Measurements from ENCODE around the gene SLC25A30.
"Not testable (repeated sequence)": the region's sequence is repeated elsewhere in the genome, so short reads cannot be mapped to it uniquely, and the experiment has no call there.

The SLC25A30 gene

DNA sequence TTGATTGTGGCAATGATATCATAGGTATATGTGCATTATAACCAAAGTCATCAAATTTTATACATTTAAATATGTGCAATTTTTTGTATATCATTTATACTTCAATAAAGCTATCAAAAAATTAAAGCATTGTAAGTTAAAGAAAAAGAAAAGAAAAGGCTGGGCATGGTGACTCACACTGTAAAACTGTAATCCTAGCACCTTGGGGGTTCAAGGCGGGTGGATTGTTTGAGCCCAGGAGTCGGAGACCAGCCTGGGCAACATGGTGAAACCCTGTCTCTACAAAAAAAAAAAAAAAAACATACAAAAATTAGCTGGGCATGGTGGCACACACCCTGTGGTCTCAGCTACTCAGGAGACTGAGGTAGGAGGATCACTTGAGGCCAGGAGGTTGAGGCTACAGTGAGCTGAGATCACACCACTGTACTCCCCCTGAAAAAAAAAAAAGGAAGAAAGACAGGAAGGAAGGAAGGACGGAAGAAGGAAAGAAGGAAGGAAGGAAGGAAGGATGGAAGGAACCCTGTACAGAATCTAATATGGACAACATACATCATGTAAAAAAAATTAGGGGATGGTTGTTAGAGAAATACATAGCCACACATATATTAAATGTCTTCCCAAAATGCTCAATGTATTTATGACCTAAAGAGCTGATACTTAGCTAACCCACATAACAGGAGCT, 21.7 kb upstream of the SLC25A30 start:
- H3K9me3 Mint-ChIP-seq: no peaks in the 10 kb centered on the region
- peaks cover 18% of the 10 kb centered on the region for H3K4me1 Mint-ChIP-seq (ENCODE audit: low read depth)
- H3K4me3 Mint-ChIP-seq: no peak overlapping the region
- no peak overlapping the region for H3K27ac Mint-ChIP-seq
- no peak for DNase-seq (ENCODE audit: low spot score)
- peaks cover 4% of the 10 kb centered on the region for H3K27me3 Mint-ChIP-seq (ENCODE audit: low read depth)
- H3K36me3 Mint-ChIP-seq (ENCODE audit: low read depth): no peaks in the 10 kb centered on the region

- peaks cover 4% of the 10 kb centered on the region for H3K27me3 Mint-ChIP-seq (ENCODE audit: low read depth)
- H3K4me3 Mint-ChIP-seq: no peak overlapping the region
- peaks cover 18% of the 10 kb centered on the region for H3K4me1 Mint-ChIP-seq (ENCODE audit: low read depth)
- DNase-seq (ENCODE audit: low spot score): no peak
- H3K36me3 Mint-ChIP-seq (ENCODE audit: low read depth): no peaks in the 10 kb centered on the region
- no peak overlapping the region for H3K27ac Mint-ChIP-seq
- no peaks in the 10 kb centered on the region for H3K9me3 Mint-ChIP-seq
These were observed 20.8 kb upstream of the SLC25A30 start for GRCh38 chr13:45439008-45439407.

- no peak overlapping the region for H3K27ac Mint-ChIP-seq
- DNase-seq (ENCODE audit: low spot score): no peak
- H3K4me3 Mint-ChIP-seq: no peak overlapping the region
- H3K27me3 Mint-ChIP-seq (ENCODE audit: low read depth): no peaks in the 10 kb centered on the region
- no peaks in the 10 kb centered on the region for H3K36me3 Mint-ChIP-seq (ENCODE audit: low read depth)
- H3K9me3 Mint-ChIP-seq: no peaks in the 10 kb centered on the region
- peaks cover 16% of the 10 kb centered on the region for H3K4me1 Mint-ChIP-seq (ENCODE audit: low read depth)
These were observed 19.8 kb upstream of the SLC25A30 start for GRCh38 chr13:45437947-45438346.

- no peaks in the 10 kb centered on the region for H3K27me3 Mint-ChIP-seq (ENCODE audit: low read depth)
These were observed 18.8 kb upstream of the SLC25A30 start for GRCh38 chr13:45436953-45437352.

GRCh38 chr13:45436332-45436731, 18.2 kb upstream of the SLC25A30 start:
- Mint-ChIP-seq H3K9me3 (no peaks in the 10 kb centered on the region), H3K36me3 (ENCODE audit: low read depth) (no peaks in the 10 kb centered on the region), H3K27ac (no peak overlapping the region), H3K27me3 (ENCODE audit: low read depth) (no peaks in the 10 kb centered on the region), H3K4me3 (no peak overlapping the region), H3K4me1 (ENCODE audit: low read depth) (peaks cover 8% of the 10 kb centered on the region)
- no peak for DNase-seq (ENCODE audit: low spot score)

More at GRCh38 chr13:45436953-45437352, 18.8 kb upstream of the SLC25A30 start:
- Mint-ChIP-seq H3K36me3 (ENCODE audit: low read depth) (no peaks in the 10 kb centered on the region), H3K4me1 (ENCODE audit: low read depth) (peaks cover 14% of the 10 kb centered on the region), H3K9me3 (no peaks in the 10 kb centered on the region), H3K27ac (no peak overlapping the region), H3K4me3 (no peak overlapping the region)
- no peak for DNase-seq (ENCODE audit: low spot score)

DNA sequence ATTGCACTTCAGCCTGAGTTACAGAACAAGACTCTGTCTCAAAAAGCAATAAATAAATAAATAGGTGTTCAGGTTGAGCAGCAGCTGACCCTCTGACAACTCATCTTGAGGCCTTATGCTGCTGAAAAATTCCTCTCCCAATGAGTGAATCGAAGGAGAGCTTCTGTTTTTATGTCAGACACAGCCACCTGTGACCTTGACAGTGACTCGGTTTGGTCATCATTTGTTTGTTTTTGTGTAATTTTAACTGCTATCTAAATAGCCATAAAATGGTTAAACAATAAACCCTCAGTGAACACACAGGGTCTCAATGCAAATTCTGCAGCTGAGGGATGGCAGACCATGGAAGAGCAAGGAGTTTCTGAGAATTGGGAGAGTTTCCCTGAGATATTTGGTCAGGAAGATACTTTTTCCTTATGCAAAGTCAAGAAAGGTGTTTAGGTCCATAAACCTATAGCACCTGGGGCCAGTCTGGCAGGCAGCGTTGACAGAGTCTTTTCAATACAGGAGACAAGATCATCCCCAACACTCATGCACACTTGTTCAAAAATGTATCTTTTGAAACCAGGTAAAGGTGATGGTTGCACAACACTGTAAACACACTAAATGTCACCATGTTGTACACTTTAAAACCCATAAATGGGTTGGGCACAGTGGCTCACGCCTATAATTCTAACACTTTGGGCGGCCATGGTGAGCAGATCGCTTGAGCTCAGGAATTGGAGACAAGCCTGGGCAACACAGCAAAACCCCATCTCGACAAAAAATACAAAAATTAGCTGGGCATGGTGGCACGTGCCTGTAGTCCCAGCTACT, 16.6 kb upstream of the SLC25A30 start:
- Mint-ChIP-seq H3K4me1 (ENCODE audit: low read depth) (peaks cover 2% of the 10 kb centered on the region), H3K36me3 (ENCODE audit: low read depth) (no peaks in the 10 kb centered on the region), H3K27me3 (ENCODE audit: low read depth) (no peaks in the 10 kb centered on the region), H3K27ac (no peak overlapping the region), H3K9me3 (no peaks in the 10 kb centered on the region), H3K4me3 (no peak overlapping the region)
- DNase-seq (ENCODE audit: low spot score): no peak

GRCh38 chr13:45433381-45433790, 15.2 kb upstream of the SLC25A30 start:
- no peaks in the 10 kb centered on the region for H3K4me1 Mint-ChIP-seq (ENCODE audit: low read depth)
- no peaks in the 10 kb centered on the region for H3K9me3 Mint-ChIP-seq
- H3K27ac Mint-ChIP-seq: no peak overlapping the region
- H3K4me3 Mint-ChIP-seq: no peak overlapping the region
- no peaks in the 10 kb centered on the region for H3K27me3 Mint-ChIP-seq (ENCODE audit: low read depth)
- H3K36me3 Mint-ChIP-seq (ENCODE audit: low read depth): no peaks in the 10 kb centered on the region
- no peak for DNase-seq (ENCODE audit: low spot score)

GRCh38 chr13:45432737-45433380, 14.7 kb upstream of the SLC25A30 start:
- Mint-ChIP-seq H3K36me3 (ENCODE audit: low read depth) (no peaks in the 10 kb centered on the region), H3K27ac (no peak overlapping the region), H3K4me1 (ENCODE audit: low read depth) (no peaks in the 10 kb centered on the region), H3K9me3 (no peaks in the 10 kb centered on the region), H3K27me3 (ENCODE audit: low read depth) (no peaks in the 10 kb centered on the region), H3K4me3 (no peak overlapping the region)
- DNase-seq (ENCODE audit: low spot score): no peak

GRCh38 chr13:45426056-45426841, 8.1 kb upstream of the SLC25A30 start:
- not testable (repeated sequence) for DNase-seq (ENCODE audit: low spot score); H3K4me1 Mint-ChIP-seq (ENCODE audit: low read depth); H3K9me3 Mint-ChIP-seq; H3K36me3 Mint-ChIP-seq (ENCODE audit: low read depth); H3K27me3 Mint-ChIP-seq (ENCODE audit: low read depth); H3K4me3 Mint-ChIP-seq; H3K27ac Mint-ChIP-seq

GRCh38 chr13:45422731-45423292, 4.6 kb upstream of the SLC25A30 start:
- Mint-ChIP-seq H3K27me3 (ENCODE audit: low read depth) (no peaks in the 10 kb centered on the region), H3K4me3 (no peak overlapping the region), H3K36me3 (ENCODE audit: low read depth) (no peaks in the 10 kb centered on the region), H3K9me3 (no peaks in the 10 kb centered on the region), H3K4me1 (ENCODE audit: low read depth) (peaks cover 4% of the 10 kb centered on the region), H3K27ac (no peak overlapping the region)
- DNase-seq (ENCODE audit: low spot score): no peak

- no peaks in the 10 kb centered on the region for H3K27me3 Mint-ChIP-seq (ENCODE audit: low read depth)
- H3K9me3 Mint-ChIP-seq: no peaks in the 10 kb centered on the region
- H3K4me3 Mint-ChIP-seq: no peak overlapping the region
- H3K36me3 Mint-ChIP-seq (ENCODE audit: low read depth): no peaks in the 10 kb centered on the region
- DNase-seq (ENCODE audit: low spot score): no peak
- H3K4me1 Mint-ChIP-seq (ENCODE audit: low read depth): peaks cover 16% of the 10 kb centered on the region
- no peak overlapping the region for H3K27ac Mint-ChIP-seq
These were observed 1.8 kb upstream of the SLC25A30 start for GRCh38 chr13:45419945-45420344.

DNA sequence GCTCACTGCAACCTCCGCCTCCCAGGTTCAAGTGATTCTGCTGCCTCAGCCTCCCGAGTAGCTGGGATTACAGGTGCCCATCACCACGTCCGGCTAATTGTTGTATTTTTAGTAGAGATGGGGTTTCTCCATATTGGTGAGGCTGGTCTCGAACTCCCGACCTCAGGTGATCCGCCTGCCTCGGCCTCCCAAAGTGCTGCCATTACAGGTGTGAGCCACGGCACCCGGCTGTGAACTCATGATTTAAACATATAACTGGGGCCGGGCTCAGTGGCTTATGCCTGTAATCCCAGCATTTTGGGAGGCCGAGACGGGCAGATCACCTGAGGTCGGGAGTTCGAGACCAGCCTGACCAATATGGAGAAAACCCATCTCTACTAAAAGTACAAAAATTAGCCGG, 1.2 kb upstream of the SLC25A30 start:
- peaks cover 19% of the 10 kb centered on the region for H3K4me1 Mint-ChIP-seq (ENCODE audit: low read depth)
- not testable (repeated sequence) for H3K27me3 Mint-ChIP-seq (ENCODE audit: low read depth); H3K4me3 Mint-ChIP-seq; DNase-seq (ENCODE audit: low spot score); H3K9me3 Mint-ChIP-seq; H3K27ac Mint-ChIP-seq; H3K36me3 Mint-ChIP-seq (ENCODE audit: low read depth)

DNA sequence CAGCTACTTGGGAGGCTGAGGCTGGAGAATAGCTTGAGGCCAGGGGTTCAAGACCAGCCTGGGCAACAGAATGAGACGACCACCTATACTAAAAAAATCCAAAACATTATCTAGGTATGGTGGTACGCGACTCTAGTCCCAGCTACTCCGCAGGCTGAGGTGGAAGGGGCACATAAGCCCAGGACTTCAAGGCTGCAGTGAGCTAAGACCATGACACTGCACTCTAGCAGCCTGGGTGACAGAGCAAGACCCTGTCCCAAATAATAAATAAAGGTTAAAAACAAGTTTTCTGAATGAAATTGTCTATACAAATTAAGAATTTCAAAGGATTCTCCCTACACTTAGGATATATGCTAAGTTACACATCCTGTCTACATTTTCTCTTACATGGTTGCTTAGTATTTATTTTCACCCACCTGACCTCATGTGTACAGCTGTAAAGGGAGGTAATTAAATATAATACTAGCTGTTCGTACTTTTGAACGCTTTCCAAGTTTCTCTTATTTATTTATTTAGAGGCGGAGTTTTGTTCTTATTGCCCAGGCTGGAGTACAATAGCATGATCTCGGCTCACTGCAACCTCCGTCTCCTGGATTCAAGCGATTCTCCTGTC, 1.6 kb downstream of the SLC25A30 start:
- Mint-ChIP-seq H3K36me3 (ENCODE audit: low read depth) (no peaks in the 10 kb centered on the region), H3K27ac (peak overlapping the region; percentile 98), H3K9me3 (no peaks in the 10 kb centered on the region), H3K4me3 (peak overlapping the region; percentile 96), H3K4me1 (ENCODE audit: low read depth) (peaks cover 19% of the 10 kb centered on the region), H3K27me3 (ENCODE audit: low read depth) (no peaks in the 10 kb centered on the region)
- no peak for DNase-seq (ENCODE audit: low spot score)
